ENCODE data around the gene KRT72.

DNA sequence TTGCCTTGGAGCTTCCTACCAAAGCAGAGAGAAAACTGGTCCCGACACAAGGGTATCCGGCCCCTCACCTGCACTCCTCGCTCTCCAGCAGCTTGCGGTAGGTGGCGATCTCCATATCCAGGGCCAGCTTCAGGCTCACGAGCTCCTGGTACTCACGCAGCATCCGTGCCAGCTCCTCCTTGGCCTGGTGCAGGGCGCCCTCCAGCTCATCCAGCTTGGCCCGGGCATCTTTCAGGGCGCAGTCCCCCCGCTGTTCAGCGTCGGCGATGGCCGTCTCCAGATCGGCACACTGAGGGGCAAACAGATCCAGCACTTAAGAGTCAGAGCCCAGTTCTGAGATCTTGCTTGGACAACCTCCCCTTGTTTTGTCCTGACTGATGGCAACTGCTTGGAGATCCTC, 13.7 kb downstream of the KRT72 start:
- TF ChIP-seq POLR2A (IDR thresholded peaks at IDR 0.05) = no peak
- TF ChIP-seq, protein P1, sequence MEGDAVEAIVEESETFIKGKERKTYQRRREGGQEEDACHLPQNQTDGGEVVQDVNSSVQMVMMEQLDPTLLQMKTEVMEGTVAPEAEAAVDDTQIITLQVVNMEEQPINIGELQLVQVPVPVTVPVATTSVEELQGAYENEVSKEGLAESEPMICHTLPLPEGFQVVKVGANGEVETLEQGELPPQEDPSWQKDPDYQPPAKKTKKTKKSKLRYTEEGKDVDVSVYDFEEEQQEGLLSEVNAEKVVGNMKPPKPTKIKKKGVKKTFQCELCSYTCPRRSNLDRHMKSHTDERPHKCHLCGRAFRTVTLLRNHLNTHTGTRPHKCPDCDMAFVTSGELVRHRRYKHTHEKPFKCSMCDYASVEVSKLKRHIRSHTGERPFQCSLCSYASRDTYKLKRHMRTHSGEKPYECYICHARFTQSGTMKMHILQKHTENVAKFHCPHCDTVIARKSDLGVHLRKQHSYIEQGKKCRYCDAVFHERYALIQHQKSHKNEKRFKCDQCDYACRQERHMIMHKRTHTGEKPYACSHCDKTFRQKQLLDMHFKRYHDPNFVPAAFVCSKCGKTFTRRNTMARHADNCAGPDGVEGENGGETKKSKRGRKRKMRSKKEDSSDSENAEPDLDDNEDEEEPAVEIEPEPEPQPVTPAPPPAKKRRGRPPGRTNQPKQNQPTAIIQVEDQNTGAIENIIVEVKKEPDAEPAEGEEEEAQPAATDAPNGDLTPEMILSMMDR (IDR thresholded peaks at IDR 0.05 in 8 of 11, conservative IDR thresholded peaks at IDR 0.05 in 3 of 11) = no peak

Data from spleen (tissue), 7 donors.